ENCODE data around the gene CD200R1. TPM values are rescaled to one million over a fixed set of nuclear protein-coding genes. Genes with fewer than 3 reads are reported as not detected.

The CD200R1 gene
- total and polyA plus RNA-seq, 2 donors (not counting 1 experiment from before 2014, with no cell fraction given), result 0.17 to 1.1 TPM

DNA sequence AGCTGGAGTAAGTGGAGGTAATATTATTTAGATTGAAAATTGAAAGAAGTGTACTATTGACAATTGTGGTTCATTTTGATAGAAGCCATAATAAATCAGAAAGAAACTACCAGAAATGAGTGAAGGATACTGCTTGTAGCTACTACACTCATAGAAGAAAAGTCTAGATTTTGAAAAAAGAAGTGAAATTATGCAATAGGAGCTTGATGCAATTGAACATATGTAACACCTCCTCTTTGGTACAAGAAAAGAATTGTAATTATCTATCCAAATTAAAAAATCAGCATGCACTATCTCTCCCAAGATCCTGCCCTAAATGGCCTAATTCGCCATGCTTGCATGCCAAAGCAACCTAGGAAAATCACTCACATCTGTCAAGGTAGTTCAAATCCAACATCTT, 77.1 kb downstream of the CD200R1 start:
- Histone ChIP-seq H3K36me3 (ENCODE audit: control insufficient read depth, insufficient read depth, low read length) (no peaks in the 10 kb centered on the region), H3K9ac (ENCODE audit: insufficient read depth, low read length) (no peak overlapping the region), H3K4me2 (ENCODE audit: extremely low read depth, insufficient read depth, low read length) (no peak overlapping the region), H4K20me1 (ENCODE audit: control insufficient read depth, extremely low read depth, insufficient read depth, low read length) (no peaks in the 10 kb centered on the region), H3K27ac (ENCODE audit: insufficient read depth, low read length) (no peak overlapping the region), H3K4me3 (replicated peaks in 1 of 4; ENCODE audit: control extremely low read depth in 1 of 4, insufficient read depth in 1 of 4, low read depth in 3 of 4, low read length in 4 of 4) (no peak overlapping the region), H3K79me2 (ENCODE audit: control insufficient read depth, insufficient read depth, low read length) (no peaks in the 10 kb centered on the region), H2AFZ (ENCODE audit: low read length) (no peak overlapping the region), H3K27me3 (ENCODE audit: control insufficient read depth, insufficient read depth, low read length) (no peaks in the 10 kb centered on the region), H3K4me1 (ENCODE audit: control insufficient read depth, extremely low read depth, insufficient read depth, low read length) (no peaks in the 10 kb centered on the region), H3K9me3 (ENCODE audit: control insufficient read depth, insufficient read depth, low read depth, low read length) (no peaks in the 10 kb centered on the region)
- TF ChIP-seq CTCF (conservative IDR thresholded peaks at IDR 0.05 in 1 of 2, IDR thresholded peaks at IDR 0.05 in 1 of 2; ENCODE audit: low read depth in 1 of 2, low read length in 2 of 2) (no peak), EZH2 (IDR thresholded peaks at IDR 0.05; ENCODE audit: low read length, missing control alignments) (no peak)
- DNase-seq (ENCODE audit: low read depth in 2 of 2), result no peak

DNA sequence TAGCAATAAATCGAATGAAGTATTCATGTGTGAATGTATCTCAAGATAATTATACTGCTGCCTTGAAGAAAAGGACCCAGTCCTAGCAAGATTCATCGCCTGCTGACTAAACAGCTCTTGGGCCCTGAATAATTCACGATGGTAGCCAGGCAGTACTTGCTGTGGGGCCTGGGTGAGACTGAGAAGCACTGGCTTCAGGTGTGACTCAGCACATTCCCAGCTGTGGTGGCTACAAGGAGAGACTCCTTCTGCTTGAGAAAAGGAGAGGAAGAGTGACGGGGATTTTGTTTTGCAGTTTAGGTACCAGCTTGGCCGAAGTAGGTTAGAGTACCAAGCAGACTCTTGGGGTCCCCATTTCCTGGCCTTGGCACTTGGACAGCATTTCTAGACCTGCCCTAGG, 80.6 kb downstream of the CD200R1 start:
- DNase-seq (ENCODE audit: low read depth in 2 of 2), result peak; percentile 2 to 84
- Histone ChIP-seq H2AFZ (ENCODE audit: low read length) (no peak overlapping the region), H3K36me3 (ENCODE audit: control insufficient read depth, insufficient read depth, low read length) (no peaks in the 10 kb centered on the region), H3K4me1 (ENCODE audit: control insufficient read depth, extremely low read depth, insufficient read depth, low read length) (no peaks in the 10 kb centered on the region), H3K79me2 (ENCODE audit: control insufficient read depth, insufficient read depth, low read length) (no peaks in the 10 kb centered on the region), H3K27me3 (ENCODE audit: control insufficient read depth, insufficient read depth, low read length) (no peaks in the 10 kb centered on the region), H3K4me2 (ENCODE audit: extremely low read depth, insufficient read depth, low read length) (no peak overlapping the region), H3K27ac (ENCODE audit: insufficient read depth, low read length) (no peak overlapping the region), H3K9me3 (ENCODE audit: control insufficient read depth, insufficient read depth, low read depth, low read length) (no peaks in the 10 kb centered on the region), H4K20me1 (ENCODE audit: control insufficient read depth, extremely low read depth, insufficient read depth, low read length) (no peaks in the 10 kb centered on the region), H3K4me3 (replicated peaks in 1 of 4; ENCODE audit: control extremely low read depth in 1 of 4, insufficient read depth in 1 of 4, low read depth in 3 of 4, low read length in 4 of 4) (no peak overlapping the region), H3K9ac (ENCODE audit: insufficient read depth, low read length) (no peak overlapping the region)
- TF ChIP-seq CTCF (conservative IDR thresholded peaks at IDR 0.05 in 1 of 2, IDR thresholded peaks at IDR 0.05 in 1 of 2; ENCODE audit: low read depth in 1 of 2, low read length in 2 of 2), result no peak
- no peak for TF ChIP-seq EZH2 (IDR thresholded peaks at IDR 0.05; ENCODE audit: low read length, missing control alignments)

GRCh38 chr3:112889357-112889756, 85.5 kb downstream of the CD200R1 start:
- Histone ChIP-seq H2AFZ (ENCODE audit: low read length) (no peak overlapping the region), H3K27ac (ENCODE audit: insufficient read depth, low read length) (no peak overlapping the region), H3K9me3 (ENCODE audit: control insufficient read depth, insufficient read depth, low read depth, low read length) (no peaks in the 10 kb centered on the region), H3K27me3 (ENCODE audit: control insufficient read depth, insufficient read depth, low read length) (no peaks in the 10 kb centered on the region), H3K36me3 (ENCODE audit: control insufficient read depth, insufficient read depth, low read length) (no peaks in the 10 kb centered on the region), H3K79me2 (ENCODE audit: control insufficient read depth, insufficient read depth, low read length) (no peaks in the 10 kb centered on the region), H3K4me1 (ENCODE audit: control insufficient read depth, extremely low read depth, insufficient read depth, low read length) (no peaks in the 10 kb centered on the region), H4K20me1 (ENCODE audit: control insufficient read depth, extremely low read depth, insufficient read depth, low read length) (no peaks in the 10 kb centered on the region), H3K4me3 (replicated peaks in 1 of 4; ENCODE audit: control extremely low read depth in 1 of 4, insufficient read depth in 1 of 4, low read depth in 3 of 4, low read length in 4 of 4) (no peak overlapping the region), H3K4me2 (ENCODE audit: extremely low read depth, insufficient read depth, low read length) (no peak overlapping the region), H3K9ac (ENCODE audit: insufficient read depth, low read length) (no peak overlapping the region)
- peak in 1 of 2 donors; percentile 56 for DNase-seq (ENCODE audit: low read depth in 2 of 2)
- no peak for TF ChIP-seq EZH2 (IDR thresholded peaks at IDR 0.05; ENCODE audit: low read length, missing control alignments)
- no peak for TF ChIP-seq CTCF (conservative IDR thresholded peaks at IDR 0.05 in 1 of 2, IDR thresholded peaks at IDR 0.05 in 1 of 2; ENCODE audit: low read depth in 1 of 2, low read length in 2 of 2)
